GM18508 (cell line): ENCODE data around the gene TCEANC2.

Experiments
- ATAC-seq: cut with Tn5 transposase; IDR thresholded peaks from one replicate; pipeline ENCODE4 v1.9.1; 2021; ENCODE audit warnings: moderate number of reproducible peaks; ENCODE audit not compliant: insufficient read depth, unreplicated experiment

The TCEANC2 gene

GRCh38 chr1:54110996-54111395, 57.6 kb downstream of the TCEANC2 start:
- ATAC-seq, result no peak

GRCh38 chr1:54111624-54112023, 58.2 kb downstream of the TCEANC2 start:
- ATAC-seq, result no peak

DNA sequence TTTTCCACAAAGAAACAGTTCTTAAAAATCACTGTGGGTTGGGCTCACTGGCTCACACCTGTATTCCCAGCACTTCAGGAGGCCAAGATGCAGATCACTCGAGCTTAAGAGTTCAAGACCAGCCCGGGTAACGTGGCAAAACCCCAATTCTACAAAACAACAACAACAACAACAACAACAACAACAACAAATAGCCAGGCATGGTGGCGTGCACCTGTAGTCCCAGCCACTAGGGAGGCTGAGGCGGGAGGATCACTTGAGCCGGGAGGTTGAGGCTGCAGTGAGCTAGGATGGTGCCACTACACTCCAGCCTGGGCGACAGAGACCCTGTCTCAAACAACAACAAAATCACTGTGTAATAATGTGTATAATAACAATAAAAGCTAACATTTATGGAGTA, 58.6 kb downstream of the TCEANC2 start:
- ATAC-seq, result no peak

DNA sequence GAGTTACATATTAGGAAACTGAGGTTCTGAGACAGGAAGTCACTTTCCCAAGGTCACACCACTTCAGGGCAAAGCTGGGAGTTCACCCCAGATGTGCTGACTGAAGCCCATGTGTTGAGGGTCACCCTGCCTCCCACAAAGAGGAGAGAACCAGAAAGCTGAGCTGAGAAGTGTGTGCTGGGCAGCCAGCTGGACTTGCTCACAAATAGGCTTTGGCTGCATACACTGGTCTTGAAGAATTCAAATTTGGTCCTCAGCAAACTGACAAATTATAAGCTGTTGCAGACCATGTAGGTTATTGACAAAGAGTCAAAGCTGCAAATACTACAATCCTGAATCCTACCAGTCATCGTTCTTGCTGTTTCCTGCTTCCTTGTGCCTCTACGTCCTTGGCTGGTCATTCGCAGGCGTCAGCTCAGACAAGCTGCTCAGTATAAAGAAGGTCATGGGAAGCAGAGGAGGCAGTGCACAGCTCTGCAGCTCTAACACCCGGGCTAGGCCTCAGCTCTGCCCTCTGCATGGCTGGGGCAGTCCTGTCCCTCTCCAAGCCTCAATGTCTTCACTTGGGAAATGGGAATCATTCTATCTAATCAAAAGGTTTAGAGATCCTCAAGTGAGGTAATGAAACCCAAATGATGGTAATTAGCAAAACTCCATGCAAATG, 59.4 kb downstream of the TCEANC2 start:
- no peak for ATAC-seq

- ATAC-seq, result no peak
Measured at GRCh38 chr1:54114001-54114400, 60.6 kb downstream of the TCEANC2 start.

- no peak for ATAC-seq
Measured at GRCh38 chr1:54114955-54115354, 61.5 kb downstream of the TCEANC2 start.

DNA sequence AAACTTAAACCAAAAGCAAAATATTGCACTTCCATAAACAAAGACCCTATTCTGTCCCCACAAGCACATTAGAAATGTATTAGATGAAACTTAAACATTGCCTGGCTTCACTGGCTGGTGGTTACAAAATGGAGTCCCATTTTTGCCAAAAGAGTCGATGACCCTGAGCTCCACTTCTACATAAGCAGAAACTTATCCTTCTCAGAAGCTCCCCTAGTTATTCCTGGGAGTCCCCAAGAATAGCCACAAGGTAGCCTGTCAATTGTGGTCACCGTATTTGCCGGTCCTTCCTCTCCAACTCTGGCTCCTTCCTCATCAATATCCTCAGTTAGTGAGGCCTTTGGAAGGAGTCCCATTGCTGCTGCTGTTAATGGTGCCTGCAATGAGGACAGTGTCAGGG, 62.1 kb downstream of the TCEANC2 start:
- ATAC-seq, result no peak

DNA sequence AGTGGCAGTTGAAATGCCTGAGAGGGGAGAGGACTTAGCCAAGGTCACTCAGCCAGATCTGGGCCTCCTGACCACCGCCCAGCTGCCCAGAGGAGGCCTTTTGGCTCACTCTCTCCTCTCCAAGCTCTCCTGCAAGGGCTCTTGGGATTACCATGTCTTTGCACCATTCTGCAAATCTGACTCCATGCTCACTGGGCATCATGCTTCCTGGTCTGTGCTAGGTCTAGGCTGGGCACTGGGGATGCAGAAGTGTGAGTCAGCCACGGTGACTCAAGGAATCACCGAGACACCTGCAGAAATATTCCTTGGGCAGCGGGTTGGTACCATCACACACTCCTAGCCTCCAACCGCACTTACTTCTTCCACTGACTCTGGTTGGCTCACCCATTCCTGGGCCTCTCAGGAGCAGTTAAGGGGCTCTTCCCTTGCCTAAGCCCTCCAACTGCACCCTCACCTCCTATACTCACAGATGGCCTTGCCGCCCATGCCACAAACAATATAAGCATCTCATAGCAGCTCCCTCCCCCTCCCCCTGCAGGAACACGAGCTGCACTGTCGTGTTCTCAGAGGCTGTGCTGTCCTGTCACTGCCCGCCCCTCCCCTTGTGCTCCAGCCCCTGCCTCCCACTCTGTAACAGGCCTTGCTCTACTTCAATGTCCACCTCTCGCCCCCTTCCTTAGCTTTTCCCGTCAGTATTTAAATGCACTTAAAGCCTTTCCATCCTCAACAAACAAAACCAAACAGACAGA, 64.6 kb downstream of the TCEANC2 start:
- ATAC-seq, result no peak

GRCh38 chr1:54118704-54119103, 65.3 kb downstream of the TCEANC2 start:
- ATAC-seq, result no peak

DNA sequence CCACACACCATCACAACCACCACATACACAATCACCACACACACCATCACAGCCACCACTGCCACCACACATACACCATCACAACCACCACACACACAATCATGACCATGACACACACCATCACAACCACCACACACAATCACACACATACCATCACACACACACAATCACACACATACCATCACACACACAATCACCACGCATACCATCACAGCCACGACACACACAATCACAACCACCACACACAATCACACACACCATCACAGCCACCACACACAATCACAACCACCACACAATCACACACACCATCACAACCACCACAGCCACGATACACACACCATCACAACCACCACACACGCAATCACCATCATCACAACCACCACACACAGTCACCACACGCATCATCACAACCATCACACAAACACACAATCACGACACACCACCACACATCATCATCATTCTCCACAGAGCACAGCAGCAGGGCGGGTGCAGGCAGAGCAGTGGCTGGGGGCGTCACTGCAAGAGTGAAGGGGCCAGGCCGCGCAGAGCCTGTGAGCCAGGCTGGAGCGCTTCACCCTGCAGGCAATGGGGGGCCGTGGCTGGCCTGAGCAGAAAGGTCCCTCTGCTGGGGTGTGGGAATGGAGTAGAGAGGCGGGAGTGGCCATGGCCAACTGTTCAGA, 66.8 kb downstream of the TCEANC2 start:
- ATAC-seq, result no peak

GRCh38 chr1:54120698-54121481, 67.5 kb downstream of the TCEANC2 start:
- ATAC-seq, result no peak

DNA sequence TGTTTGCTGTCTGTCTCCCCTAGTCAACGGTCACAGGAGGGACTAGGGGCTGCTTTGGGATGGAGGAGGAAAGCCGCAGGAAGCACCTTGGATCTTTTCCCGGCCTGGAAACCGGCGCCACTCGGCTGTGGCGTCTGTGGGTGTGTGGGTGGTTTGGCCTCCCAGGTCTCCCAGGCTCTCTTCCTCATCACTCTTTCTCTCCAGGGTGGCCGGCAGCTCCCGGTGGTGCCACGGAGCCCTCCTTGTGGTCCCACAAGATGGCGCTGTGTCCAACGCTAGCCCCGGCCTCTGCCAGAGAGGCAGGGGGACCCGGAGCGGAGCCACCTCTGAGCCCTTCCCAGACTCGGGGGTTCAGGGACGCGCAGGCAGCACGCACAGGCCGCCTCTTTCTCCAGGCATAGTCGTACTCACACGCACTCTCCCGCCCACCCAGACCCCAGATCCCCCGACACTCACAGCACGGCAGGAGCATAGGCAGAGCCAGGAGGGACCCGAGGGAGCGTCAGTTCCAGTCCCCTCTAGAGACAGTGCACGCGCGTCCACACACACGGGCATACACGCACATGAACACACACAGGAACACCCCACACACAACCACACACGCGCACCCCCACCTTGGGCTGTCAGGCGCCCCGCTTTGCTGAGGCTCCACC, 68.2 kb downstream of the TCEANC2 start:
- ATAC-seq, result no peak

GRCh38 chr1:54122135-54122751, 68.8 kb downstream of the TCEANC2 start:
- no peak for ATAC-seq

GRCh38 chr1:54122992-54123391, 69.6 kb downstream of the TCEANC2 start:
- no peak for ATAC-seq

GRCh38 chr1:54124472-54124871, 71.1 kb downstream of the TCEANC2 start:
- no peak for ATAC-seq

GRCh38 chr1:54124906-54125305, 71.5 kb downstream of the TCEANC2 start:
- no peak for ATAC-seq

DNA sequence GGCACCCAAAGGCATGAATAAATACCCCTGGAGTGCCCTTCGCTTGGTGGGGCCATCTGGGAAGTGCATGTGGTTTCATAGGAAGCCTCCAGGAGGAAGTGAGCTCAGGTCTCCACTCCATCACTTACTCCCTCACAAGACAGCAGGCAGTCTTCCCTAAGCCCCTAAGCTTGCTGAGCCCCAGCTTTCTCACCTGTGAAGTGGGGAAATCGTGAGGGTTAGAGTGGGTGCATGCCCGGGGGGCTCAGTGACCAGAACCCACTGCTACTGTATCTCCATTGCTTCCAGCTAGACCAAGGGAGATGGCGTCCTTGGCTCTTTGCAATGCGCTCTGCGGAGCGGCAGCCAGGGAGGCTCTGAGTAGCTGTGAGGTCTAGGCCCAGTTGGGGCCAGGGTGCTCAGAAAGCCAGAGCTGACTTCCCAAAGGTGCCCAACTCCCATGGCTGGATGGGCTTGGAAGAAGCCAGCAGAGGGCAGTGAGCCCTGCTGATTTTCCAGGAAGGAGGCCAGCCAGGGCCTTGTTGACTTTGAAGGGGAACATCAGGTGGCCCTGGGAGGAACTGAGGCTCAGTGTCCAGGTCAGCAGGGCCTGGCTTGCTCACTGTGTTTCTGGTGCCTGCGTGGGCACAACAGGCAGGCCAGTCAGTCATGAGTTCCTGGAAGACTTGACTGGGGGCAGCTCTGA, 72.1 kb downstream of the TCEANC2 start:
- ATAC-seq, result no peak

DNA sequence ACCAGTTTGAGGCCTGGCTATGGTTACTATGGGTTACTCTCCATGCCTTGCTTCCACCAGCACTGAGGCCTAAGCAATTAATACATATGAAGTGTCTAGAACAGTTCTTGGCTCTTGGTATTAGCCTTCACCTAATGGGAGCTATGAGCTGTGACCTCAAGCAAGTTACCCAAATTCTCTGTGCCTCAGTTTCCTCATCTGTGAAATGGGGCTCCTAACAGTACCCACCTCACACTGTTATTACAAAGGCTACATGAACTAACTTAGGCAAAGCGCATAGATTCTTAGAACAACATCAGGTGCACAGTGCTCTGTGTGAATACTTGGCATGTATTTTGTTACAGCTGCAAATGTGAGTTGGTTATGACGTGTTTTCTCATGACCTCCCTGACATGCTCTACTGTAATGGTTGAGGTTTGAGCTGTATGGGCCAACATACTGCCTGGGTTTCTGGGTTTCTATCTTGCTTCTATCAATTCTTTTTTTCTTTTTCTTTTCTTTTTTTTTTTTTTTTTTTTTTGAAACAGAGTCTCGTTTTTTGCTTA, 72.9 kb downstream of the TCEANC2 start:
- no peak for ATAC-seq
